Breast epithelium (tissue), 3 donors: ENCODE results near the gene PMPCA.

ENCODE experiments used
- POLR2A ChIP-seq: fragments of 450-650 bp; IDR thresholded peaks from one replicate; pipeline ENCODE4 v1.6.1; 2016; ENCODE audit warnings: antibody characterized with exemption, mild to moderate bottlenecking, moderate library complexity
- TF ChIP-seq, protein P1 (sequence below), 3 donors: fragments of 450-650 bp; IDR thresholded peaks; one replicate each; pipeline ENCODE4 v1.5.1; 2016 to 2017; ENCODE audit warnings: antibody characterized with exemption in 3 of 3, mild to moderate bottlenecking in 3 of 3, moderate library complexity in 3 of 3

DNA sequence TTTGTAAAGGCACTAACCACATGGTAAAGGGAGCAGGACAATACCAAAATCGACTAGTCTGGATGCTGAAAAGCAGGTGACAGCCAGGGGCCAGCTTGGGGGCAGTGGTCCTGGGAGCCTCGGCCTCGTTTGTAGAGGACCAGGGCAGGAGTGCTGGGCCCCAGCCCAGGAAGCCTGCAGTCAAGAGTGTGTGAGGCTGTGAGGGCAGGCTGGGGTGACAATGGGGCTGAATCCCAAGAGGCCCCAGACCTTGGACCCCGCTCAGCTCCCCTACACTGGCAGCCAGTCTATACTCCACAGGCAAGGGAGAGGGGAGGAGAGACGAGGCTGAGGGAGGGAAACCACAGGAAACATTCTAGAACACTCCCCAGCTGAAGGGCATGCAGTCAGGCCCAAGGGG, 31.8 kb downstream of the PMPCA start:
- TF ChIP-seq, protein P1, sequence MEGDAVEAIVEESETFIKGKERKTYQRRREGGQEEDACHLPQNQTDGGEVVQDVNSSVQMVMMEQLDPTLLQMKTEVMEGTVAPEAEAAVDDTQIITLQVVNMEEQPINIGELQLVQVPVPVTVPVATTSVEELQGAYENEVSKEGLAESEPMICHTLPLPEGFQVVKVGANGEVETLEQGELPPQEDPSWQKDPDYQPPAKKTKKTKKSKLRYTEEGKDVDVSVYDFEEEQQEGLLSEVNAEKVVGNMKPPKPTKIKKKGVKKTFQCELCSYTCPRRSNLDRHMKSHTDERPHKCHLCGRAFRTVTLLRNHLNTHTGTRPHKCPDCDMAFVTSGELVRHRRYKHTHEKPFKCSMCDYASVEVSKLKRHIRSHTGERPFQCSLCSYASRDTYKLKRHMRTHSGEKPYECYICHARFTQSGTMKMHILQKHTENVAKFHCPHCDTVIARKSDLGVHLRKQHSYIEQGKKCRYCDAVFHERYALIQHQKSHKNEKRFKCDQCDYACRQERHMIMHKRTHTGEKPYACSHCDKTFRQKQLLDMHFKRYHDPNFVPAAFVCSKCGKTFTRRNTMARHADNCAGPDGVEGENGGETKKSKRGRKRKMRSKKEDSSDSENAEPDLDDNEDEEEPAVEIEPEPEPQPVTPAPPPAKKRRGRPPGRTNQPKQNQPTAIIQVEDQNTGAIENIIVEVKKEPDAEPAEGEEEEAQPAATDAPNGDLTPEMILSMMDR (IDR thresholded peaks at IDR 0.05): no peak
- TF ChIP-seq POLR2A: no peak
